Measurements from ENCODE around the gene PRPH.
A peak's percentile ranks its signal among the peaks of the same experiment; 100 is the strongest.

PRPH gene

DNA sequence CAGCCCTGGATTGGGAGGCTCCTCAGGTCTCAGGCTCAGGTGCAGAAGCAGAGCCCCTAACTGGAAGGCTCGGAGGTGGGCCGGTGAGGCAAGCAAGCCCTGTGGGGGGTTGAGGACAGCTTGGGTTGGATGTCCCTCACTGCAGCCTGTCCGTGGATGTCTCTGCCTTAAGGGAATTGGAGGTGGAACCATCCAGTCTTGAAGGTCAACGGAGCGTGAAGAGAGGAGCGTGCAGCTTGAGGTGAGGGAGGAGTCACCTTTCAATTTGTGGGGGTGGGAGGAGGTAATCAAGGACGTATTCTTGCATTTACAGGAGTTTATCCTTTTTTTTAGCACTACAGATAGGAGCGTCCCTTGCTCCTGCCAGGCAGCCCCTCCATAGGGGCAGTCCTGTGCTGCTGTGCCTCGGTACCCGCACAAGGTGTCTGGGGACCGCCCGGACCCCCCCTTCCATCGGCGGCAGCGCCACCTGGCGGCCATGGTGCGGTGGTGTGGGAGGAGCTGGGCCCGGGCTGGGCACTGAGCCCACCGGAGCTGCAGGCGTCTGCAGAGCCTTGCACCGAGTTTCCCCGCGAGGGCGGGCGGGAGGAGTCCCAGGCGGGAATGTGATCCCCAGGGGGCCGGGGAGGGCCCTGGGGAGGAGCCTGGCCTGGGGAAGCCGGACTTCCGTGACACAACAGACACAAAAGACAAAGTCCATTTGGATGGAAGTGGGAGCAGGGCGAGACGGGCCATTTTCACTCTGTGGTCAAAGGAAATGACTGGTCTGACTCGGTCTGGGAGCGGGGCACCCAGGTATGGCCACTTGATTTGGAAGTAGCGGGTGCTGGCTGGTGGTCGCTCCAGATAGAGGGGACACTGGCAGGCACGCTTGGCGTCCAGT is 52.6 kb downstream of the PRPH start:
- DNase-seq, result peak; percentile 67
